ENCODE measurements around the gene SHISA9.

The SHISA9 gene

GRCh38 chr16:13269905-13270528 lies 368.6 kb downstream of the SHISA9 start:
- no peak for DNase-seq
- TF ChIP-seq CTCF (IDR thresholded peaks at IDR 0.05; ENCODE audit: low read depth, low read length): no peak
- Histone ChIP-seq H3K27me3 (no peaks in the 10 kb centered on the region), H3K9me3 (no peaks in the 10 kb centered on the region), H3K4me1 (no peaks in the 10 kb centered on the region), H3K36me3 (no peaks in the 10 kb centered on the region), H3K4me3 (ENCODE audit: low read depth, low read length) (no peak overlapping the region)

- H3K4me3 ChIP-seq (ENCODE audit: low read depth, low read length): no peak overlapping the region
- no peaks in the 10 kb centered on the region for H3K27me3 ChIP-seq
- no peaks in the 10 kb centered on the region for H3K36me3 ChIP-seq
- no peaks in the 10 kb centered on the region for H3K9me3 ChIP-seq
- no peak for DNase-seq
- no peak for TF ChIP-seq CTCF (IDR thresholded peaks at IDR 0.05; ENCODE audit: low read depth, low read length)
- no peaks in the 10 kb centered on the region for H3K4me1 ChIP-seq
These were observed 369.2 kb downstream of the SHISA9 start for GRCh38 chr16:13270602-13271001.

- Histone ChIP-seq H3K4me3 (ENCODE audit: low read depth, low read length) (no peak overlapping the region), H3K36me3 (no peaks in the 10 kb centered on the region), H3K27me3 (no peaks in the 10 kb centered on the region), H3K4me1 (no peaks in the 10 kb centered on the region), H3K9me3 (no peaks in the 10 kb centered on the region; the same call in 1 of the 2 replicates)
- no peak for TF ChIP-seq CTCF (IDR thresholded peaks at IDR 0.05; ENCODE audit: low read depth, low read length)
- no peak for DNase-seq
These were observed 388.1 kb downstream of the SHISA9 start for GRCh38 chr16:13289515-13289914.

All from BE2C (cell line).